Uterus (tissue), 4 donors: ENCODE measurements around the gene FSD2. TPM values are rescaled to one million over a fixed set of nuclear protein-coding genes. Genes with fewer than 3 reads are reported as not detected.
"Not testable (repeated sequence)": the region's sequence is repeated elsewhere in the genome, so short reads cannot be mapped to it uniquely, and the experiment has no call there.

ENCODE experiments used
- DNase-seq, 2 donors: peaks; one replicate each; pipeline ENCODE4 v3.0.0-alpha.2; 2019 to 2020
- H3K27ac ChIP-seq, 2 donors: fragments of 200-600 bp; sonication (generic); 1 replicate in 1 of 2; 2 replicates in 1 of 2; pipeline ENCODE4 v1.5.1; 2016 to 2018
- H3K27me3 ChIP-seq, 2 donors: fragments of 200-600 bp; sonication (generic); one replicate each; pipeline ENCODE4 v1.5.1; 2018 to 2019; ENCODE audit warnings: control low read depth in 1 of 2
- H3K36me3 ChIP-seq, 2 donors: fragments of 200-600 bp; sonication (generic); one replicate each; pipeline ENCODE4 v1.5.1; 2019; ENCODE audit warnings: control low read depth in 1 of 2
- H3K4me1 ChIP-seq, 2 donors: fragments of 200-600 bp; sonication (generic); one replicate each; pipeline ENCODE4 v1.5.1; 2018 to 2019; ENCODE audit warnings: control low read depth in 1 of 2
- H3K4me3 ChIP-seq, 2 donors: fragments of 200-600 bp; sonication (generic); 1 replicate in 1 of 2; 2 replicates in 1 of 2; pipeline ENCODE4 v1.5.1; 2018 to 2019; ENCODE audit warnings: mild to moderate bottlenecking in 1 of 2
- H3K9me3 ChIP-seq, 2 donors: fragments of 200-600 bp; sonication (generic); one replicate each; pipeline ENCODE4 v1.5.1; 2019; ENCODE audit warnings: control low read depth in 1 of 2
- CTCF ChIP-seq, 4 experiments: fragments of 200-600 bp in 2 of 4; fragments of 450-650 bp in 2 of 4; sonication (generic) in 2 of 4; IDR thresholded peaks; one replicate each; pipeline ENCODE4 v1.5.1; 2016 to 2019; ENCODE audit warnings: antibody characterized with exemption in 4 of 4, mild to moderate bottlenecking in 2 of 4, moderate library complexity in 1 of 4
- POLR2A ChIP-seq, 2 donors: fragments of 450-650 bp; IDR thresholded peaks; one replicate each; pipeline ENCODE4 v1.6.1; 2016; ENCODE audit warnings: antibody characterized with exemption in 2 of 2, mild to moderate bottlenecking in 1 of 2, moderate library complexity in 1 of 2
- intact Hi-C: fragments of 100-400 bp; cut with DNase I; formaldehyde crosslinking; loops from one replicate; pipeline ENCODE4 v1.15.1; 2023; ENCODE audit warnings: low total_unique reads
- total RNA-seq, 4 donors: library from RNA; depleted of rRNA in 3 of 4; stranded (reverse); fragments of >200 nt in 3 of 4; gene quantifications; one replicate each; pipeline versions ENCODE4 v1.1.0 to v1.2.4, GENCODE V29; 2014 to 2023
- donor health status: DM: yes; HTN: yes; CAD: no.

FSD2 gene
- total RNA-seq, 4 donors from 2014 or later, result not detected

GRCh38 chr15:82831894-82832600, 26.2 kb upstream of the FSD2 start:
- H3K27me3 ChIP-seq, result no peaks in the 10 kb centered on the region
- H3K4me3 ChIP-seq, result no peak overlapping the region
- no peak for DNase-seq
- no peaks in the 10 kb centered on the region for H3K4me1 ChIP-seq
- intact Hi-C loops, result no loop called here
- TF ChIP-seq CTCF (IDR thresholded peaks at IDR 0.05) (no peak), POLR2A (IDR thresholded peaks at IDR 0.05) (no peak)
- H3K9me3 ChIP-seq, result no peaks in the 10 kb centered on the region
- H3K27ac ChIP-seq, result no peak overlapping the region
- H3K36me3 ChIP-seq, result no peaks in the 10 kb centered on the region

- intact Hi-C loops, result no loop called here
- H3K27me3 ChIP-seq, result no peaks in the 10 kb centered on the region
- no peaks in the 10 kb centered on the region for H3K9me3 ChIP-seq
- no peak overlapping the region for H3K4me3 ChIP-seq
- TF ChIP-seq CTCF (IDR thresholded peaks at IDR 0.05) (no peak), POLR2A (IDR thresholded peaks at IDR 0.05) (no peak)
- no peak for DNase-seq
- H3K4me1 ChIP-seq, result no peaks in the 10 kb centered on the region
- no peak overlapping the region for H3K27ac ChIP-seq
- no peaks in the 10 kb centered on the region for H3K36me3 ChIP-seq
Measured at GRCh38 chr15:82830427-82831173, 24.7 kb upstream of the FSD2 start.

GRCh38 chr15:82829234-82829633, 23.4 kb upstream of the FSD2 start:
- Histone ChIP-seq H3K4me1 (no peaks in the 10 kb centered on the region), H3K9me3 (no peaks in the 10 kb centered on the region), H3K4me3 (no peak overlapping the region), H3K27me3 (no peaks in the 10 kb centered on the region), H3K27ac (no peak overlapping the region), H3K36me3 (no peaks in the 10 kb centered on the region)
- intact Hi-C loops, result no loop called here
- TF ChIP-seq POLR2A (IDR thresholded peaks at IDR 0.05) (no peak), CTCF (IDR thresholded peaks at IDR 0.05) (no peak)
- DNase-seq, result no peak

- TF ChIP-seq CTCF (IDR thresholded peaks at IDR 0.05), result no peak
- no peak for TF ChIP-seq POLR2A (IDR thresholded peaks at IDR 0.05)
- Histone ChIP-seq H3K4me3 (no peak overlapping the region), H3K36me3 (no peaks in the 10 kb centered on the region), H3K9me3 (no peaks in the 10 kb centered on the region), H3K27ac (no peak overlapping the region), H3K4me1 (no peaks in the 10 kb centered on the region), H3K27me3 (no peaks in the 10 kb centered on the region)
- intact Hi-C loops, result no loop called here
- no peak for DNase-seq
Measured at GRCh38 chr15:82828075-82828474, 22.2 kb upstream of the FSD2 start.

GRCh38 chr15:82823049-82823448, 17.2 kb upstream of the FSD2 start:
- Histone ChIP-seq H3K9me3 (no peaks in the 10 kb centered on the region), H3K4me1 (no peaks in the 10 kb centered on the region), H3K4me3 (no peak overlapping the region), H3K36me3 (no peaks in the 10 kb centered on the region), H3K27me3 (no peaks in the 10 kb centered on the region), H3K27ac (no peak overlapping the region)
- no peak for DNase-seq
- intact Hi-C loops, result no loop called here
- TF ChIP-seq CTCF (IDR thresholded peaks at IDR 0.05) (no peak), POLR2A (IDR thresholded peaks at IDR 0.05) (no peak)

GRCh38 chr15:82821851-82822250, 16.0 kb upstream of the FSD2 start:
- DNase-seq, H3K4me1 ChIP-seq, H3K27ac ChIP-seq, H3K9me3 ChIP-seq, H3K27me3 ChIP-seq, intact Hi-C loops, H3K4me3 ChIP-seq, H3K36me3 ChIP-seq: not testable (repeated sequence)

- intact Hi-C loops, H3K27ac ChIP-seq, H3K27me3 ChIP-seq, H3K4me1 ChIP-seq, H3K36me3 ChIP-seq, DNase-seq, H3K4me3 ChIP-seq, H3K9me3 ChIP-seq: not testable (repeated sequence)
Measured at GRCh38 chr15:82821396-82821795, 15.5 kb upstream of the FSD2 start.
